IPS-NIHi7 (cell line): Measurements from ENCODE around the gene PAPPA.

Source experiments
- DNase-seq: peaks from one replicate; pipeline ENCODE4 v3.0.0; 2012; ENCODE audit warnings: mixed read lengths; ENCODE audit errors: extremely low spot score

The PAPPA gene

DNA sequence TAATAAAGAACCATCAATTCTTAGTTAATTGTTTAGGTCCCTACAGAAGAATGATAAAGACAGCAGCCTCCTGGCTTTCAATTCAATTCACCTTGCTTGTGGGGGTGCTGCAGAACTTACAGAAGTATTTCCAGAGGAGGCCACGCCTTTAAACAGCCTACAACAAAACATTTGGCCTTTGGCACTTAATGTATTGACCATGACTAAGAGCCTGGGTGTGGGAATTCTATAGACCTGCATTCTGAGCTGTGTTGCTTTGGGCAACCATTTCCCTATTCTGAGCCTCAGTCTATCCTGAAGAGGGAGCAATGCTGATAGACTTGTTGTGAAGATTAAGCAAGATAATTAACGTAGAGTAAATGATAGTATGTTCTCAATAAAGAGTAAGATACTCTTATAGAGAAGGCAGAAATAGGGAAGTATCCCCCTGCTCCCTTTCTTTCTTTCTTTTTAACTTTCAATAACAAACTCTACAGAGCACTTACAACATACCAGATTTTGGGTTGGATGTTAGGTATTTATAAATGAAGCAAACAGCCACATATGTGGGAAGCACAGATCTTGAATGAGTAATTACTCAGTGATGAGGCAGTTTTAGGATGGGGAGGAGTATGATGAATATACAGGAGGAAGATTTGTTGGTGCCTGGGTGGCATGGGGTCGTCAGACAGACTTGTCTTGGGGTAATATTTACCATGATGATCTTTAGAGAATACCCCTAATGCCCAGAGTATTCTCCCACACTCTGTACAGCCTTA, 28.4 kb downstream of the PAPPA start:
- DNase-seq: peak; percentile 16

GRCh38 chr9:116182876-116183275, 29.3 kb downstream of the PAPPA start:
- no peak for DNase-seq

DNA sequence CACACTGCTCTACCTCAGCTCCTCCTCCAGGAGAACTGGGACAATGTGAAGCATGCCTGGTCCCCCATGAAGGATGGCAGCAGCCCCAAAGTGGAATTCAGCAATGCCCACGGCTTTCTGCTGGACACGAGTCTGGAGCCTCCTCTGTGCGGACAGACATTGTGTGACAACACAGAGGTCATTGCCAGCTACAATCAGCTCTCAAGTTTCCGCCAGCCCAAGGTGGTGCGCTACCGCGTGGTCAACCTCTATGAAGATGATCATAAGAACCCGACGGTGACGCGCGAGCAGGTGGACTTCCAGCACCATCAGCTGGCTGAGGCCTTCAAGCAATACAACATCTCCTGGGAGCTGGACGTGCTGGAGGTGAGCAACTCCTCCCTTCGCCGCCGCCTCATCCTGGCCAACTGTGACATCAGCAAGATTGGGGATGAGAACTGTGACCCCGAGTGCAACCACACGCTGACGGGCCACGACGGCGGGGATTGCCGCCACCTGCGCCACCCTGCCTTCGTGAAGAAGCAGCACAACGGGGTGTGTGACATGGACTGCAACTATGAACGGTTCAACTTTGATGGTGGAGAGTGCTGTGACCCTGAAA, 34.1 kb downstream of the PAPPA start:
- DNase-seq: no peak

- DNase-seq: no peak
These were observed 36.1 kb downstream of the PAPPA start for GRCh38 chr9:116189683-116190082.

GRCh38 chr9:116190637-116191396, 37.2 kb downstream of the PAPPA start:
- no peak for DNase-seq

GRCh38 chr9:116191576-116192415, 38.2 kb downstream of the PAPPA start:
- peak; percentile 59 for DNase-seq

DNA sequence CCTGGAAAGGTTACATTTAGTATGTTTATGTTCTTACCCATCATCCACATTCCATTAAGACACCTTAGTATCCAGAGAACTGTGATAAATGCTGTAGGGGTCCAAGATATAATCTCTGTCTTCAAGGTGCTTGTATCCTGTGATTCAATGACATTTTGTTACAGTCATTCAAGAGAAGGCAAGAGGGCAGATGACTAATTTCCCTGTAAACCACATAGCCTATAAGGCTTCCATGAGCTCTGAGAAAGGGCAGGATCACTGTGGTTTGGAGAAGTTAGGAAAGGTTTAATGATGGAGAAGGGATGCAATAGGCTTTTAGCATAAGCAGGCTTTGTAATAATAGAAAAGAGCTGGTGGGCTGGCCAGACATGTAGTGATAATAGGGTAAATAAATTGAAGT, 40.0 kb downstream of the PAPPA start:
- DNase-seq: no peak

- DNase-seq: no peak
These were observed 43.2 kb downstream of the PAPPA start for GRCh38 chr9:116196806-116197205.

- DNase-seq: no peak
These were observed 44.8 kb downstream of the PAPPA start for GRCh38 chr9:116198344-116198743.

GRCh38 chr9:116202219-116202912, 48.8 kb downstream of the PAPPA start:
- no peak for DNase-seq

DNA sequence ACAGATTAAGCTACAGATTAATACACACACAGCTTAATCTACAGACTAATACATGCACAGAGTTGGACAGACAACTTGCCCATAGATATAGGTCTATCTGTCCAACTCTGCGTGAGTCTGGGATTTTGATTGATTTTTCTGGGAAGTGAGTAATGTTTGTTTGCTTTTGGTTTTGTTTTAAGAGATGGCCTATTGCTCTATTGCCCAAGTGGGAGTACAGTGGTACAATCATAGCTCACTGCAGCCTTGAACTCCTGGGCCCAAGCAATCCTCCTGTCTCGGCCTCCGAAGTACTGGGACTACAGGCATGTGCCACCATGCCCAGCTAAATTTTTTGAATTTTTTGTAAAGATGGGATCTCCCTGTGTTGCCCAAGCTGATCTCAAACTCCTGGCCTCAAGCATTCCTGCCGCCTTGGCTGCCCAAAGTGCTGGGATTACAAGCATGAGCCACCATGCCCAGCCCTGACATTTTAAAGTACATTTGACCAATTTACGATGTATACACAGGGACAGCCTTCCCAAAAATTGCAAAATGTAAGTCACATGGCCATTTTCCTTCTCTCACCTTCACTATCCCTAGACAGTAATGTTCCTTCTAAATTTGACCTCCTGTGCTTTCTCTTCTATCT, 50.8 kb downstream of the PAPPA start:
- DNase-seq: no peak

GRCh38 chr9:116207371-116208111, 54.0 kb downstream of the PAPPA start:
- no peak for DNase-seq

- DNase-seq: no peak
These were observed 55.0 kb downstream of the PAPPA start for GRCh38 chr9:116208417-116209232.

DNA sequence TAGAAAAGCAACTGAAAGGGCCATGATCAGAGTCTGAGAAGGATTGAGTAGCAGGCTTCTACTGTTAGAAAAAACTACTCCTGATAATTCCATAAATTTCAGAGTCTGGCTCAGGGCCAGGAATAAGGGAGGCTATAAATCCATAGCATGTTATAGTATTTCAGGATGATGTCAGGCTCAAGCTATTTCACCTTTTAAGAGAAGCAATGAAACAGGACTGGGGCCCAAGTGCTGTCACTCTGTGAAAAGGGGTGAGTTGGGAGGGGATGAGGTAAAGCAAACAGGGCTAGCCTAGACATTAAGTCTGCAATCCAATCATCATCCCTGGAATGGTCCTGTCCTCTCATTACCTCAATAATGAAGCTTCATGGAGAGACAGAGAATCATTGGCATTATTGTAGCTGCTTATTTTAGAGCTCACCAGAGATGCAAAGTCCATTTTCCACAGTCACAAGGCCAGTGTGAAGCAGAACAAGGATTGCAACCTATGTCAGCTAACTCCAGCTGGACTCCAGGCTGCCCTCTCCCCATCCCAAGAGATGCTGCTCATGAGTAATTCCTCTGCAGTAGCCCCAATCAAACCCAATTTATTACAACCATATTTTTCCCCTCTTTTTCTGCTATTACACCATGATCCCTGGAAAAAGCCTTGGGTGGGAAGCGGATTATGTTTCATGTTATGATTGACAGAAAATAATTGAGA, 56.0 kb downstream of the PAPPA start:
- DNase-seq: no peak

- DNase-seq: peak; percentile 26
These were observed 59.5 kb downstream of the PAPPA start for GRCh38 chr9:116212986-116213692.

- DNase-seq: no peak
These were observed 60.1 kb downstream of the PAPPA start for GRCh38 chr9:116213693-116214047.

DNA sequence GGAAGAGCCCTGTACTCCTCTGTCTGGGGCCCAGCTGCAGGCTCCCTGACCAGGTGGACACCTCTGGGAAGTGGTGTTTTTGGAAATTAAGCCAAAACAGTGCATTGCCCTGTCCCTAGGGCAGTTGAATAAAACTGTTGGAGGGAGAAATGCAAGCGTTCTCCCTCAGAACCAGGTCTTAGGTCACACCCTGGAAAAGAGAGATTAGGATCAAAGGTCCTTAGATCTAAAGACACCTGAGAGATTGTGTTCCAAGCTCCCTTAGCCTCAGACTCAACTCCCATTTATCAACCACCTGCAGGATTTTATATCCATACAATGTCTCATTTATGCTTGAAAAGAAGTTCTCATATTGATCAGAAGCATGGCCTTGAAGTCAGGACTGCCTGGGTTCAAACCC, 64.8 kb downstream of the PAPPA start:
- DNase-seq: no peak

- no peak for DNase-seq
These were observed 66.1 kb downstream of the PAPPA start for GRCh38 chr9:116219686-116220085.
